GM21526 (cell line): ENCODE data around the gene CTTNBP2NL.
A peak's percentile ranks its signal among the peaks of the same experiment; 100 is the strongest.
"Not testable (repeated sequence)": the region's sequence is repeated elsewhere in the genome, so short reads cannot be mapped to it uniquely, and the experiment has no call there.

Experiments used
- ATAC-seq: cut with Tn5 transposase; IDR thresholded peaks from one replicate; pipeline ENCODE4 v1.9.1; 2021; ENCODE audit warnings: moderate library complexity; ENCODE audit not compliant: unreplicated experiment, low FRiP score

CTTNBP2NL gene

DNA sequence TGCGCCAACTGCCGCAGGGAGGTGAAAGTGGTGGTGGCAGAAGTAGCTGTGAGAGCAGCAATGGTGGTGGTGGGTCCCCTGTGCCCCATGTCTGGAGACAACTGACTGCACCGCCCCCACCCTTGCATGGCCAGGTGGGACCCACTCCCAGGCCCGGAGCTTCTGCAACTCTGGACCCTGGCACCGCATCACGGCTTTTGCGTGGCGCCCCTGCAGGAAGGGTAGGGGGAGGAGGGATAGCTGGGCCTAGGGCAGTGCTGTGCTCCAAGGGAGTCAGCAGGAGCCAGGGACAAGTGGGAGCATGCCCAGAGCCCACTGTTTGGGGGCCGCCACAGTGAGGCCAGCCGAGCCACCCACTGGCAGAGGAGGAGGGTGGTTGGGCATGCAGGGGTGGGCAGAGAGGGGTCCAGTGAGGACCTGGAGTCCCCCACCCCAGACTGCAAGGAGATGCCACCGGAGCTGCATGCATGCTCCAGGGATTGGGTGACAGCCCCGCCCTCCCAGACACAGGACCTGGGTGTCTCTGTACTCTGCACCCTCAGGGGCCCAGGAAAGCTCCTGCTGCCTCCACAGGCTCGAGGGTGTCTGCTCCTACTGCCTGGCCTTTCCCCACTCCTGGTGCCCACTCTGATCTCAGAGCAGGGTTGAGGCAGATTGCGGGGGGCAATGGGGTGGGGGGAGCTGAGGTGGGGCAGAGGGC, 9.8 kb upstream of the CTTNBP2NL start:
- no peak for ATAC-seq

DNA sequence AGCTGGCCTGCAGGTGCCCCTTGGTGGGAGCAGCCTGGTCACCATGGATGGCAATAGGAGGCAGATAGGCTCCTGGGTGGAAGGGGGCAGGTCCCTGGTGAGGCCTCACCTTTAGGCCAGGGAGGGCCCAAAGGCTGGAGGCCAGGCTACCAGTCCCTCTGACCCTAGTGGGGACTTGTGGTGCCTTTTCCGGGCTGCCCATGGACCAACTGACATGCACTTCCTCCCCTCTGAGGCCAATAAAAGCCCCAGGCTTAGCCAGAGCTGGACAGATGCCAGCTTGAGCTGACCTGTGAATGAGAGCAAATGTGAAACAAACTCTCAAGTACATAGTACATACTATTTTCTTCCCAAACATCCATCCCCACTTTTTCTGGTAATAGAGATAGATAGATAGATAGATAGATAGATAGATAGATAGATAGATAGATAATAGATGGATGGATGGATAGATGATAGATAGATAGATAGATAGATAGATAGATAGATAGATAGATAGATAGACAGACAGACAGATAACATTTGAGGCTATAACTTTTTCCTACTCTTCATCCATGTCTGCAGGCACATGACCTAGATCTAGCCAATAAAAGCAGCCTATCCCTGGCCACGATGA, 9.2 kb upstream of the CTTNBP2NL start:
- ATAC-seq = no peak

DNA sequence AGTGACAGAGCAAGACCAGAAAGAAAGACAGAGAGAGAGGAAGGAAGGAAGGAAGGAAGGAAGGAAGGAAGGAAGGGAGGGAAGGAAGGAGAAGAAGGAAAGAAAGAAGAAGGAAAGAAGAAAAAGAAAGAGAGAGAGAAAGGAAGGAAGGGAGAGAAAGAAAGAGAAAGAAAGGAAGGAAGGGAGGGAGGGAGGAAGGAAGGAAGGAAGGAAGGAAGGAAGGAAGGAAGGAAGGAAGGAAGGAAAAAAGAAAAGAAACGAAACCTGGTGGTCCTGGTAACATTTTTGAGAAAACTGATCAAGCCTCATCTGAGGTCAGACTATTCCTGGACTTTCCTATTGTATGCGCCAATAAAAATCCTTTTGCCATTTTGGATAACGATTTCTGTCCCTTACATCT, 8.2 kb upstream of the CTTNBP2NL start:
- no peak for ATAC-seq

DNA sequence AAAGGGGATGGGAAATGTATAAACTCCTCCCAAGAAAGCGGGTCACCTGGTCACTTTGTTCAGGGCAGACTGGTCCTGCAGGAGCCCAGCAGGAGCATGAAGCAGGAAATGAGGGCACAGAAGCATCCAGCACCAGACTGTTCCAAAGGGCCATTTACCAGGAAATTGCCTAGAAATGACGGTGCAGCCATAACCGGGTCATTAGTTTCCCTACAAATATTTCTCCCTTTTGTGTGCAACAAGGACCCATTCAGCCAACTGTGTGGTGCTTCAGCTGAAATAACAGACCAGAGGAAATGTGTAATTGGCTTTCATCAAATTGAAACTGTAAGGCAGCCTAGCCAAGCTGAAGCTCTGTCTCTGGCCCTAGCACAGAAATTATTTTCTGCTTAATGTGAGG, 7.6 kb upstream of the CTTNBP2NL start:
- no peak for ATAC-seq

DNA sequence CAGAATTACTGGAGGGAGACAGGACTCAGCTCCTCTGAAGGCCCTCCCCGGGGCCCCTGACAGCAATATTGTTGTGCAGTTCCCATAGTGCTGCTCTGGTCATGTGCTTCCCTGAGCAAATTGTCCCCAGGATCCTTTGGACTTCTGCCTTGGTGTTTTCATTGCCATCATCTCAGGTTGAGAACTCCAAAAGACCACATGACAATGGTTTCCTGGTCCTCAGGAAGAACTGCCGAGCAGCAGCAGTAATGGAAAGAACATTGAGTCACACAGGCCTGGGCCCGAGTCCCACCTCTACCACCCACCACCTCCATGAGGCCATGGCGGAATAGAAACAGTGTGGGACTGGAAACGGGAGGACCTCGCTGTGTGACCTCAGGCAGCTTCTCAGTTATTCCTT, 6.3 kb upstream of the CTTNBP2NL start:
- ATAC-seq = no peak

GRCh38 chr1:112390335-112390734, 5.7 kb upstream of the CTTNBP2NL start:
- not testable (repeated sequence) for ATAC-seq

- peak; percentile 66 for ATAC-seq
Measured at GRCh38 chr1:112390775-112391602, 5.0 kb upstream of the CTTNBP2NL start.

DNA sequence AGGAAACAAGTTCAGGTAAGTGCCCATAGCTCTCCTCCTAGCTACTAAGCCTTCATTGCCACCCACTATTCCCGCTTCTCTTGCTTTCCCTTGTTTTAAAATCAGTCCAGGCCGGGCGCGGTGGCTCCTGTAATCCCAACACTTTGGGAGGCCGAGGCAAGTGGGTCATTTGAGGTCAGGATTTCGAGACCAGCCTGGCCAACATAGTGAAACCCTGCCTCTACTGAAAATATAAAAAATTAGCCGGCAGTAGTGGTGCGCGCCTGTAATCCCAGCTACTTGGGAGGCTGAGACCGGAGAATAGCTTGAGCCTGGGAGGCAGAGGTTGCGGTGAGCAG, 4.4 kb upstream of the CTTNBP2NL start:
- no peak for ATAC-seq

GRCh38 chr1:112393631-112393974, 2.4 kb upstream of the CTTNBP2NL start:
- ATAC-seq = no peak

DNA sequence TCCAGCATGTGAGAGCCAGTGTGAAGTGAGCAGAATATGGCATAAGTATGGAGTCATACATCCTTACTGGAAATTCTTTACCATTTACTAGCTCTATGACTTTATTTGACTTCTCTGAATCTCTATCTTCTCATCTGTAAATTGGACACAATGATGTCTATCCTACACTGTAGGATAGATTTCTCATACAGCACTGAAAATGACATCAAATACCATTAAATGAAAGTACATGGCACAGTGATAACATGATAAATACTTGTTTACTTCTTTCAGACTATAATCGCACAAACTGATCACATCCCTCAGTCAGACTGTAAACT, 1.3 kb upstream of the CTTNBP2NL start:
- ATAC-seq = no peak

DNA sequence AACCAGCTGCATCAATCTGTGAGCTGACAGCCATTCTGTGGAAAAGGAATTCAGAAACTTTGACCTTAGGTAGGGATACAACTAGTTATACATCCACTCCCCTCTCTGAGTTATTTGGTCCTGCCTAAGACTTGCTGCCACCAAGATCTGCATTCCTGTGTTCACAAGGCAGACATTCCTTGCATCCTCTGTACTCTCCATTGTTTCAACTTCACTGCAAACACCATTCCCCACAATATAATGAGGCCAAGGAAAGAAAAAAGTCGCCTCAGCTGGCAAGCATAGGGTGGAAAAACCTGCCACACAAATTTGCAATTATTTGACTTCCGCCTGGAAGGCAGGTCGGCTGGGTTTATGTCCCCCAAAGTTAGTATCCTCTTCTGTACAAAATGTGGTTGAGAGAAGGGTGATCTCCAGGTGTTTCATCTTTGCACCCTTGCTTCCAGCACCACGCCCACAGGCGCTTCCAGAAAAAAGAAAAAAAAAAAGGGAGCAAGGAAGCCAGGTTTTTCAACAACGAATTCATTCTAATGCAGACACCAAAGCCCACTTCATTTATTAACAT, 676 bp upstream of the CTTNBP2NL start:
- ATAC-seq = no peak

DNA sequence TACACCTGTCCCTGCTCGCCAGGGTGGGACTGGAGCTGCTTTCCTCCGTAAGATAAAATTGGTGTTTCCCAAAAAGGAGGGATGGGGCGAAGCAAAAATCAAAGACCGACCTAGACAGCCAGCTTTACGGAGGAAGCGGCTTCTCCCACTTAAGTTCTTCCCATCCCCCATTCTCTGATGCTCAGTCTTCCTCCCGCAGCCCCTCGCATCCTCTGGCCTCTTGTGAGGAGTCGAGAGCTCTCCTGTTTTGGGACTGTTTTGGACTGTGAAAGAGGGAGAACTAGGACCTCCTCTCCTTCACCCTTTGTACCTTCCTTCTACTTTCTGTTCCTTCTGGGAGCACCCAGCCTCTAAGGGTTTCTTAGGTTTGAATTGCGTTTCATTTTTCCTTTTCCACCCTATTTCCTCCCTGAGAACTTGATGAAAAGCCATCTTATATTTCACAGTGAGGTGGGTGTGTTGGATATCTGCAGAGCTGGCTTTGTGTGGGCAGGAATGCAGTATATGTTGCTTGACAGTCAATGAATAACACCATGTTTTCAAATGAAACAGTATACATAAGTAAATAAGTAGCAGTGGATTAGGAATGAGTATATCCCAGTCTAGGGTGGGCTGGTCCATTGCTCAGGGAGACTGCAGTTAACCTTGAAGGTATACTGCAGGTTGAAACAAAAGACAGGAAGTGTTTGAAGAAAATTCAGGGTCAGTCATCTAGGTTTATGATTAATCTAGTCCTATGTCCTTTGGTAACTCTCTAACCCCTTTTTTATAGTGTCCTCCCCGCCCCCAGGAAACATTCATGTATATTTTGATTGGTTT, 848 bp downstream of the CTTNBP2NL start:
- ATAC-seq = no peak

DNA sequence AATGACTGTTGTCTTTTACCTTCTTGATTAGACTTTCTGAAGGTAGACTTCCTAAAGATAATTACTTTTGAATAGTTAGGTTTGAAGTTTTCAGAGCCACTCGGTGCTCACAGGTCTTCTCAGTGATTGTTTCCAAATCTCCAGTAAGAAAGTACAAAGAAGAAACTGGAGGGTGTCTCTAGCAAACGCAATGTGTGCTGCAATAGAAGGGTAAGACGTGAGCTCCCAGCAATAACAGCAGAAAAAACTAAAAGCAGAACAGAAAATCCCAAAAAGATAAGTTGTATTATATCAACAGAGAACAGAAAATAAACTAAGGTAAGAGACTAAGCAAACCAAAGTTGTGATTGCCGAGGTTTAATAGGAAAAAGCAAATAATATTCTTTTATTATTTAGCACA, 1.8 kb downstream of the CTTNBP2NL start:
- ATAC-seq = no peak

DNA sequence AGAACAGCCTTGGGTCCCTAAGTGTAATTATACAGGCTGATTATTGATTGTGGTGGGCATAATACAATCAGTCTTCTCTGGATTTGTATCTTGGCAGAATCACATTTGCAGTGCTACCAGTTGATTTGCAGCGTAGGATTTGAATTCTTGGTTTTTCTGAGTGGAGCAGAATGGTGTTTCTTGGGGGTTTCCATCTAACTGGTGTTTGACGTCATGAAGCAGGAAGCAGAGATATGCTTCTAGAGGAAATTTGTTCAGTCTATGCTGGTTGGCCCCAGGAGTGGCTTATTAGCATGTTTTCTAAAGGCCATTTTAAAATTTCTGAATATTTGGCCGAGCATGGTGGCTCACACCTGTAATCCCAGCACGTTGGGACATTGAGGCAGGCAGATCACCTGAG, 3.4 kb downstream of the CTTNBP2NL start:
- ATAC-seq = no peak

- not testable (repeated sequence) for ATAC-seq
Measured at GRCh38 chr1:112400706-112401105, 4.7 kb downstream of the CTTNBP2NL start.

DNA sequence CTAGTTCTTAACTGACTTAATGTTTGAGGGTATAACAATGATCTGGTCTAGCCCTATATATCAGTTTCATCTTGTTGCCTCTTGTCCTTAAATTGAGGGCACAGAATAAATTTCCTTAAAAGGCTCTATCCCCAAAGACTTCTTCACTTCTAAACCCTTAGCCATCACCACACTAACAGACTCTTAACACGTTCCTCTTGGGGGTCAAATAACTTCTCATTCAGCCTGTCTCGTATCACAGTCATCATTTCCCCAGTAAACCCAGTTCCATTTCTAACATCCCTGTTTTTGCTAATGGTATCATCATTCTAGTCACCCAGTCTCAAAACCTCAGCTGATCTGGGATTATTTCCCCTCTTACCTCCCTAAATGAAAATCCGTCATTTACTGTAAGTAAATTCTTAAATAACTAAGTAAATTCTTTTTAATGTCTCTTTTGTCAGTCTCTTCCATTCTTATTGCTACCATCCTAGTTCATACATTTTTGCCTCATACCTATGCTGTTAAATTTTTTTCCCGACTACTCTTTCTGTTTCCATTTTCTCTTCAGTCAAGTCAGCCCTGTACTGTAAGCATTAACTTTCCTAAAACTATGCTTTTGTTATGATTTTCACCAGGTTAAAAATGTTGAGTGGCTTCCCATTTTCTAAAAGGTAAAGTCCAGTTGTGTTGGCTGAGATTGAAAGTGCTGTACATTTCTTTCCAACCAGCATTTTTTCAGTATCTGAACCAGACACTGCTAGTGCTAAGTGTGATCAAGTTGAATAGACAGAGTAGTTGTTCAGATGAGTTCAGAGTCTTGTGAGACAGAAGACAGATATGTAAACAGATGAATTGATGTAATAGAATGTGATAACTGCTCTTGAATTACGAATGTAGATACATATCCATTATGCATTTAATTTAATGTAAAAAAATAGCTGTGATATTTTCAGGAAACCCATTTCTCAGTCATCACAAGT, 6.9 kb downstream of the CTTNBP2NL start:
- ATAC-seq = no peak

GRCh38 chr1:112406771-112407170, 10.8 kb downstream of the CTTNBP2NL start:
- ATAC-seq = no peak

DNA sequence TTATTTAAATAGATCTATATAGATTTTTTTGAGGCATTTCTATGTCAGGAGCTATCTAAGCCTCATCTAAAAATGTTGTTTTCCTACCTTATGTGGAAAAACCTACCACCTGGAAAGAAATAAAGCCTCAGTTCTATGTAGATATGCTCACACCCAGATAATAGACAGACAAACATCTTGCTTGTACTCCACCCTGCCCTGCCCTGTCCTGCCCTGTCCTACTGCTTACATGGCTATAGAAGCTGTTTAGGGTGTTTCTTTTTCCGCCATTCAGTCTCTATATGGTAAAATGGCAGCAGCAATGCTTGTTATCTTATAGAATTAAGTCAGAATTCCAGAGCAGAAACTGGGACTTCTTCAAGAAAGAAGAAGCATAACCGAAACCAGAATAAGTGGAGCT, 13.4 kb downstream of the CTTNBP2NL start:
- no peak for ATAC-seq

GRCh38 chr1:112410673-112411072, 14.7 kb downstream of the CTTNBP2NL start:
- ATAC-seq = no peak

DNA sequence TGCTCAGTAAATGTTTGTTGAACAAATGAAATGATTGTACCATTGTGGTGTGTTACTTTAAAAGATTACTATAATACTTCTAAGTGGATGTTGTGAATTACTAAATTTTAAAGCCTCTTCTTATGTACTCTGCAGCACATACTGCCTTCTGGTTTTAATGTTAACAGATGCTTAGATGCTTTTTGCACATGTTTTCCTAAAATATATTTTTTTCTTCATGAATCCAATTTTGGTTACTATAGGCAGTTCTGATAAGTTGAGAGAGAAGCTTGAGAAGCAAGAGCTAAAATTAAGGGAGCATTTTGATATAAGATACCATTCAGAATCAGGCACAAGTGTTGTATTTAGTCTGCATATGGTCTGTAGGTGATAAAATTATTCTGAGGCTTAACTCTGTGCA, 21.3 kb downstream of the CTTNBP2NL start:
- ATAC-seq = no peak
